GM21423 (cell line): ENCODE measurements around the gene HINT2.
A peak's percentile ranks its signal among the peaks of the same experiment; 100 is the strongest.

ENCODE experiments used
- ATAC-seq: cut with Tn5 transposase; IDR thresholded peaks from one replicate; pipeline ENCODE4 v1.9.1; 2021; ENCODE audit warnings: mild to moderate bottlenecking, moderate library complexity; ENCODE audit not compliant: unreplicated experiment

HINT2 gene

DNA sequence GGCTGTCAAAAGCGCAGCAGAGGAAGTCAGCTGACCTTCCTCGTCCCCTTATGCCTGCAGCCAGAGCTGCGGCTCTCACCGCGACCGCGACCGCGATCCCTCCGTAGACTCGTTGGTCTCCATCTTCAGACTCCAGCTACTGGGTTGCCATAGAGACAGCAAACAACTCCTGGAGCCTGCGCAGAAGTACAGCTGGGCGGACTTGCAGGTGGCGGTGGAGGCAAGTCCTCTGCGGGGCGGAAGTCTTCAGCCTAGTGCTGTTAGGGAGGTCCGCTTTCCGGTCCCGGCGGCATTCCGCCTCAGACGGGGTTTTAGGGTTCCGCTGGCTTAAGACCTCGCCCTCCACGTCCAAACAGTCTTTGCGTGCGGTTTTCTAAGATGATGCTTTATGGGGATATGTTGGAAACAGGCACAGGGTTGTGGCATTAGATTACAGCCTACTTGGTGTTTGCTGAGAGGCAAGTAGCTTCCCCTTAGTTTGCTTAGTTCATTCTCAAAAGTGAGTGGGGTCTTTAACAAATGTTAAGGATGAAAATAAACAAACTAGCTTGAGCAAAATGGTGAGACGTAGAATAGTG, 2.7 kb downstream of the HINT2 start, which contains the start of gene SPAG8:
Gene SPAG8, minus strand, starts transcription at position 238 of the 578 bp plus-strand sequence. Its CDS starts 115 bp downstream, at position 123.
- ATAC-seq = peak; percentile 67

DNA sequence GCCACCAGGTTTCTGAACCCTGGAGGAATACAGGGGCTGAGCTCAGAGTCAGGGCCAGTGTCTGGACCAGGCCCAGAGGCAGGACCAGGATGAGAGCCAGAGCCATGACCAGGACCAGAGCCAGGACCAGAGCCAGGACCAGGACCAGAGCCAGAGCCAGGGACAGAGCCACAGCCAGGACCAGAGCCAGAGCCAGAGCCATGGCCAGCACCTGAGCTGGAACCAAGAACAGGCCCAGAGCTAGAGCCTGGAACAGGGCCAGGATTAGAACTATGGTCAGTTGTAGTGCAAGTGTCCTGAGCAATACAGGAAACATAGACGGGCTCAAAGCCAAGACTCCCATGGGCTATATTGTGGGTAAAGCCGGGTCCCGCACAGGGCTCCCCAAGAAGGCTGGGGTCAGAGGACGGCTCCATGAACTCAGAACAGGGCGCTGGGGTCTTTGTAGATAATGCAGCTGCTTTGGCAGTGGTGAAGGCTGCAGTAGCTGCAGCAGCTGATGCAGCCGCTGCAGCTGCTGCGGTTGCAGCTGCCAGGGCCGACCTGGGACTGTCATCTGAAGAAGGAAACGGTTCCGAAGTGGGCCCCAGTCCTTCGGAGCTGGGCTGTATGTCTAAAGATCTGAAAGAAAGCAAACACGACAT, 3.3 kb downstream of the HINT2 start:
- ATAC-seq = no peak

DNA sequence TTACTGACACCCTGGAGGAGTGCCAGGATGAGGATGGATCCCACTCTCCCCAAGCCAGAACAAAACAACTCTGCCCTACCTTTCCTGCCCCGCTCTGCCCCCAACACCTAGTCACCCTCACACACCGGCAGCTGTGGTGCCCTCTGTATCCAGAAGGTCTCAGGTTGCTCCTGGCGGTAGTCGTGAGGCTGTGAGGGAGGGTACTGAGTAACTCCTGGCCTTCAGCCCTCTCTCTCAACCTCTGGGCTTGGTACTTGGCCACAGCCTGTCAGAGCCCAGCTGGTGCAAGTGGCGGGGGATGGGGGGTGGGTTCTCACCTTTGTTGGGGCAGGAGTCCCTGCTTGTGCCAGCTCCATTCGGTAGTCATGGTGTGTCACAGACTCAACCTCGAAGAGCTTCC, 4.7 kb downstream of the HINT2 start:
- no peak for ATAC-seq

DNA sequence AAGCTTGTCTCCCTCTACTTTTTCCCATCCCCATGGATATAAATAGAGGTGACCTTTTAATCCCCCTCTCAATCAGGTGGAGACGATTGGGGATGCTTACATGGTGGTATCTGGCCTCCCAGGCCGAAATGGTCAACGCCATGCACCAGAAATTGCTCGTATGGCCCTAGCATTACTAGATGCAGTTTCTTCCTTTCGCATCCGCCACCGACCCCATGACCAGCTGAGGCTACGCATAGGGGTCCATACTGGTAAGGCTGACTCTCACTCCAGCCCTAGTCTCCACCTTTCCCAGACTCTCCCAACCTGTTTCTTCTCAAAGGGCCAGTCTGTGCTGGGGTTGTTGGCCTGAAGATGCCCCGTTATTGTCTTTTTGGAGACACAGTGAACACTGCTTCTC, 6.4 kb downstream of the HINT2 start:
- ATAC-seq = no peak

DNA sequence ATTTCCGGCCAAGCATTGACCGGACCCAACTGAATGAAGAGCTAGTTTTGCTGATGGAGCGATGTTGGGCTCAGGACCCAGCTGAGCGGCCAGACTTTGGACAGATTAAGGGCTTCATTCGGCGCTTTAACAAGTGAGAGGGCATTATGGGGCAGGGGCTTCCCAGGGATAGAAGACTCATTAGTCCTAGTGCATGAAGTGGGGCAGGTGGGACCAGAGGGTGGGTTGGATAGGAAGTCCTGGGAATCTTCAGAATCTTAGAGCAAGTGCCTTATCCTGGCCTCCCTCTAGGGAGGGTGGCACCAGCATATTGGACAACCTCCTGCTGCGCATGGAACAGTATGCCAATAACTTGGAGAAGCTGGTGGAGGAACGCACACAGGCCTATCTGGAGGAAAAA, 8.7 kb downstream of the HINT2 start:
- no peak for ATAC-seq

DNA sequence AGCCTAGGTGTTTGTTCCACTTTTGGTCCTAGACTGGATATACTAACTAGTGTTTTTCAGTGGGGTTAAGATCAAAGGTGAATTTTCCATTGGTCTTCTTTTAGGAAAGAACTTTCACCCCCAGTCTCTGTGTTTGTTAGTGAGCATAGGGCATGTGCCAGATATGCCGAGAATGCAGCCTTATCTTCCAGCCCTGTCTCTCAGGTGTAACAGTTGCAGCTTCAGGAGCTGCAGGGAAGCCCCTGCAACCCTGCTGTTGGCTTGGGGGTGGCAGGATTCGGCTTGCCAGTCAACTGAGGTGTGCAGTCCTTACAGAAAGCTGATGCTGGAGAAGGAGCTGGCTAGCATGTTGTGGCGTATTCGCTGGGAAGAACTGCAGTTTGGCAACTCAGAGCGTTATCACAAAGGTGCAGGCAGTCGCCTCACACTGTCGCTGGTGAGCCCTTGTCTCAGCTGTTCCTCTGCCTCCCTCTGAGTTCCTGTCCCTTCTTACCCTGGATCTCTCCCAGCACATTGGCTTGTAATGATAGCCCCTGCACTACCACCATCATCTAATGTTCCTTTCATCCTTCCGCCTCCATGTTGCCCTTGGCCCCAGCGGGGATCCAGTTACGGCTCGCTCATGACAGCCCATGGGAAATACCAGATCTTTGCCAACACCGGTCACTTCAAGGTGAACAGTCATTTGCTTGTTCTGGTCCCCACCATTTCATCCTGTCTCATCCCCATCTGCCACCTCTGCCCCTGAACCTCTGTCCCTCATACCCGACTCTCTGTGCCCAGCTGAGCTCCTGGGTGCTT, 13.3 kb downstream of the HINT2 start:
- ATAC-seq = no peak

DNA sequence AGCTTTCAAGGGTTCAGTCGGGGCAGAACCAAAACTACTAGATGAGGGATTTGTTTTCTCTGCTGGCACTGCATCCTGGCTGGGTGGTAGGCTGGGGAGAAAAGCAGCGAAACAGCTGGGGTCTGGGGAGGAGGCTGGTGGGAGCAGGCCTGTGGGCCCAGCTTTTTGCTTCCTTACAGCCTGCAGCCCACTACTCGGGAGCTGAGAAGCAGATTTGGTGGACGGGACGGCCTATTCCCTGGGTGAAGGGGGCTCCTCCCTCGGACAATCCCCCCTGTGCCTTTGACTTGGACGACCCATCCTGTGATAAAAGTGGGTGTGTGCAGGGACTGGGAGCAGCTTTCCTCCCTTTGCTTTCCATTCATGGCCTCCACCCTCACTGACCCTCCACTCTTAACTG, 14.3 kb downstream of the HINT2 start:
- no peak for ATAC-seq

DNA sequence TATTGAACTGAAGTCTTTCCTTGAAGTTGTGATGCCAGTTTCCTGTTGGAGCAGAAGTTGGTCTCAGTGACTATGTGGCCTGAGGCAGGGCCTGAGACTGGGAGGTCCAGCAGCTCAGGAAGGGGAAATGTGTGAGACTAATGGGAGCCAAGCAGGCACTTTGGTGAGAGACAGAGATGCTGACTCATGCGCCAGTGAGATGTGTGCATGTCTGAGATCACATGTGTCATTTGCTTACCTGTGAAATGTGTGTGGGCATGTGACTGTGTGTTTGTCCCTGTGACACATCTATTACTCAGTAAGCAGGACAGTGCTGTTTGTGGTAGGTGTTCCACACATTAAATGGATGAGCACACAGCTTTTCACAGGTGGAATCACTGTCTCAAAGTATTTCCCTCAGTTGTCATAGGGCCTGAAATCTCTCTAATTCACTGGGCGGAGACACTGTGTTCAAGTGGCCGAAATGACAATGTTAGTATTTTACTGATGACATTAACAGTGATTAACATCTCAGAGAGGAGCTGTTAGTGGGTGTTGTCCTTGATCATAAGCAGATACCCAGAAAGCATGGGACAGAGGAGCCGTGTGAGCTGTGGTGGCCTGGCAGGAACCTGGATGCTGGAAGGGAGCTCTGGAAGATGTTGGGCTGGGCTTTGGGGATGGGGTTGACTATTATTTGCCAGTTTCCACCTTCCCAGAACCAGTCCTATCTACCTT, 16.0 kb downstream of the HINT2 start:
- ATAC-seq = no peak

DNA sequence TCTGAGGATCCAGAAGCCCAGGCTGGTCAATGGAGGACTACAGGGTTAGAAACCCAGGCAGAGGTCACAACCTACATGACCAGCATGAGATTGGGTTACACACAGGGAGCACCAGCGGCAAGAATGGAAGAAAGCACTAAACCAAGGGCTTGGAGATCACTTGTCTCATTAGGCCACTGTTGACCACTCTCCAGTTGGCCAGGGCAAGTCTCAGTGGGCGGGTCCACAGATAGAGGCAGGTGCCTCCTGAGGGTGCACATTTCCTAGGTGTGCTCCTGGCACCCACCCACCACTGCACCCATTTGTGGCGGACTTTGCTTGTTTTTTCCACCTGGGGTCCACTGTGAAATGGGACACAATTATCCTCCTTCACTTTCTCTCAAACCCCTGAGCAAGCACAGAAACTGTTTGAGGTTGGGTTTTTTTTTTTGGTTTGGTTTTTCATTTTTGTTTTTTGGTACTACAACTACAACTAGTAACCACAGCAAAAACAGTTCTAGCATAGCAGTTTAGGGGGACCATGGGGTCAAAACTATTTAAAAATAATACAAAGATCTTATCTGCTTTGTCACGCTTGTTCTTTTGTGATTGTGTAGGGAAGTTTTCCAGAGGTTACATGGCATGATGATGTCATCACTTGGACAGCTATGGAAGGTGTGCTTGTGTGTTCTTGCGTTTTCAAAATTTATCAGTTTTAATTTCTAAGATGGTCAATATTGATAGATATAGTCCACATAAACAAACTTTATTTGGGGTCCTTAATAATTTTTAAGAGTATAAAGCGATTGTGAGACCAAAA, 17.3 kb downstream of the HINT2 start:
- ATAC-seq = no peak

DNA sequence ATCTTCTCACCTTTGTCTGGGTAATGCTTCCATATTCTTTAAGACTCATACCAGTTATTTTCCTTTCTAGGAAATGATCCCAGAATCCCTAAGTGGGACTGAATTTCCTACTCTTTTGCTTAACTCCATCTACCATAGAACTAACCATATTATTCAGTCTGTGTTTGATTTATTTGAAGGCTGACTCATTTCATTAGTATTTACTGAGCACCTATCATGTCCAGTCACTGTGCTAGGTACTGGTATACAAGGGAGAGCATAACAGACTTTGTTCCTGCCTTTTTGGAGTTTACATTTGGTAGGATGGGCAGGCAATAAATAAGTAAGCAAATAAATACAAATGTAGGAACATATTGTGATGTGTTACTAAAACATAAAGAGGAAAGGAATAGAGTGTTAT, 19.1 kb downstream of the HINT2 start:
- no peak for ATAC-seq

DNA sequence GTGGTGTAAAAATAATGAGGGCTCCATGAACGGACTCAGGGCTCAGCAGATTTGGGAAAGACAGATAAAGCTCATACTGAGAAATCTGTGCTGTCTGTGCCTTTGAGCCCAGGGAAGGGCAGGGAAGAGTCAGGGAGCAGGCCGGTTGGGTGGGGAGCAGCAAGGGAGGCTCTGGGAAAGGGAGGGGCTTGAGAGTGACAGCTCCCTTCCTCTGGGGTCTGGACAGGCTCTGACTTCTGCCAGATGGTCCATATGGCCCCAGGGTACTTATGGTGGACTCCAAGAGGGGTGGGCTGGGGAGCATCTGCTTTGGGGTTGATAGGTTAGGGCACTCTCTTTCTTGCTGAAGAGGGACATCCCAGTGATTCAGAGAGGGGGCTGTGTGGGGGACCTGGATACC, 21.4 kb downstream of the HINT2 start:
- no peak for ATAC-seq

DNA sequence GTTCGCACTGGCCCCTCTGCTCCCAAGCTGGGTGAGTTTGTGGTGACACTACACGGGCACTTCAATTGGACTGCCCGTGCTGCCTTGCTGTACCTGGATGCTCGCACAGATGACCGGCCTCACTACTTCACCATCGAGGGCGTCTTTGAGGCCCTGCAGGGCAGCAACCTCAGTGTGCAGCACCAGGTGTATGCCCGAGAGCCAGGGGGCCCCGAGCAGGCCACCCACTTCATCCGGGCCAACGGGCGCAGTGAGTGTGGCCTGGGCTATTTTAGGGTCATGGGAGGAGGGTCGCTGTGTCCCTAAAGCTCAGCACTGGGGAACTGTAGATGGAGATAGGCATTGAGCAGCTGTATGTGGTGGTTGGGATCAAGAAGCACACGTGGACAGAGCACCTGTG, 22.0 kb downstream of the HINT2 start:
- no peak for ATAC-seq

DNA sequence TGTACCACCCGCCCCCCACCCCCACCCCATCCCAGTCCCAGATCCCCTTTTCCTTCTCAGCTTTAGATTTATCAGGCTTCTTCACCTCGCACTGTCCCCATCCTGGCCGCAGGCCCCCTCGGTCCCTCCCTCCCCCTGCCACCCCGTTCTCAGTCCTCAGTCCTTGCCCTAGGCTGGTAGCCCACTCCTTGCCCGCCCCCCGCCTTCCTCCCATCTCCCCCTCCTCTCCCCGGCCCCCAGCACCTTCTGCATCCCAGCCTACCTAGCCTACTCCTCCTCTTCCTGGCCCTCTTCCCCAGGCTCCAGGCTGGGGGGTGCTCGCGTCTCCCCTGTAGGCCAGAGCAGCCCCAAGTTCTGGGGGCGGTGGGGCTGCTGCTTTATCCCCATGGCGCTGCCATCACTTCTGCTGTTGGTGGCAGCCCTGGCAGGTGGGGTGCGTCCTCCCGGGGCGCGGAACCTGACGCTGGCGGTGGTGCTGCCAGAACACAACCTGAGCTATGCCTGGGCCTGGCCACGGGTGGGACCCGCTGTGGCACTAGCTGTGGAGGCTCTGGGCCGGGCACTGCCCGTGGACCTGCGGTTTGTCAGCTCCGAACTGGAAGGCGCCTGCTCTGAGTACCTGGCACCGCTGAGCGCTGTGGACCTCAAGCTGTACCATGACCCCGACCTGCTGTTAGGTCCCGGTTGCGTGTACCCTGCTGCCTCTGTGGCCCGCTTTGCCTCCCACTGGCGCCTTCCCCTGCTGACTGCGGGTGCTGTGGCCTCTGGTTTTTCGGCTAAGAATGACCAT, 22.6 kb downstream of the HINT2 start:
- no peak for ATAC-seq

DNA sequence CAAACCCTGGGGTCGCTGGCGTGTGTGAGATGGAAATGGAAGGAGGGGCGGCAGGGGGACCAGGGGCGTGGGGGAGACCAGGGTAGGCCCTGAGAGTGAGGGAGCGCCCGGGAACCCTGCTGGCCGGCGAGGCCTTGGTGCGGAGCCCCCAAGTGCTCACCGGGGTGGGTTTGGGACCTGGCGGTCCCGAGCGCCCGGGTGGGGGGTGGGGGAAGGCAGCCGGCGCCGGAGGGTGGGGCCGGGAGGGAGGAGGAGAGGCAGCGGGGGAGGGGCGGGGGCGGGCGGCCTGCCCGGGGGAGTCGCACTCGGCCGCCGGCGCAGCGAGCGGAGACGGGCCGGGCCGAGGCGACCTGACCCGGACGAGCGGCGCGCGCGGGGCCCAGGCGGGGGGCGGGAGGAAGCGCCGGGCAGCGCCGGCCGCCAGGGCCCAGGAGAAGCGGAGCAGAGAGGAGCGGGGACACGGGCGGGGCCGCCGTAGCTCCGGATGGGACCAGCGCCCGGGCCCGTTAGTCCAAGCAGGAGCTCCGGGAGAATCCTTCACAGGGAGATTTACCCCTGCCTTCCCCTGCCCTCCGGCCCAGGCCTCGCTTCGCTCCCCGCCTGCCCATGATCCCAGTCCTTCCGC, 23.4 kb downstream of the HINT2 start, which contains the start of gene NPR2:
Gene NPR2, plus strand, starts transcription at position 295 of the 625 bp plus-strand sequence. CDS start 818 bp downstream, outside the sequence.
- no peak for ATAC-seq

DNA sequence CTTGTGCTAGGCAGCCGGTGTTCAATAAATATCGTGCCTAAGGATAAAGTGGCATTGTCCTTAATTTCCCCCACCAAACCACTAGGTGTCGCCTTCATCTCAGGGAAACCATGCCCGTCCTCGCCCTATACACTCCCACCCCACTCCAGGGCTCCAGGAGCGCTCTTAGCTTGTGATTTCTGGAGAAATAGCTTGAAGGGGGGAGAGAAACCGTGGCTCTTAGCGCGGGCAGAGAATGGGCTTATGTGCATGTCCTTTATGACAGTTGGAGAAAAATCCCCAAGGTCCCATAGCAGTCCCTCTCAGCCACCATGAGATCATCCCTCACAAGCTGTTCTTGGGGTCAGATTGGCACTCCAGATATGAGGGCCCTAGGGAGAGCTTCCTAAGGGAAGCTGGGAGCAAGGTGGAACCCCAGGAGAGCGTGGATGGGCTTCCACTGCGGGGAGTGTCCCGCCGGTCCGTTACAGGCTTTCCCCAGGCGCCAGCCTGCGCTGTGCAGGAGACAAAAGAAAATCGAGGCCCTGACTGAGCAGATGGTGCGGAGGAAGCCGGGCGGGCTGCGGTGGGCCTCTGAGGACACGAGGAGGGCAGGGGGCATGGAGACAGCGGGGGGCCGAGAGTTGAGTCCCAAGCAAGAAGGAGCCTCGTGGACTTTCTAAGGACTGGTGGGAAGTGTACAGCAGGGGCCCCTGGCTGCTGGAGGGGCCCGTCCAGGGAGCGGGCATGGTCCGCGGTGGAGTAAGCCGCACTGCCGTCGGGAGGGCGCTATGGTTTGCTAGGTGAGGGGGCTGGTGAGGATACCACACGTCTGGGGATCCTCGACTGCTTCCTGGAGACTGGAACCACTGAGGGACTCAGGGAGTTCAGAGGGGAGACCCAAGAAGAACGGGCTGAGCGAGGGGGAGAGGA, 24.2 kb downstream of the HINT2 start:
- no peak for ATAC-seq

DNA sequence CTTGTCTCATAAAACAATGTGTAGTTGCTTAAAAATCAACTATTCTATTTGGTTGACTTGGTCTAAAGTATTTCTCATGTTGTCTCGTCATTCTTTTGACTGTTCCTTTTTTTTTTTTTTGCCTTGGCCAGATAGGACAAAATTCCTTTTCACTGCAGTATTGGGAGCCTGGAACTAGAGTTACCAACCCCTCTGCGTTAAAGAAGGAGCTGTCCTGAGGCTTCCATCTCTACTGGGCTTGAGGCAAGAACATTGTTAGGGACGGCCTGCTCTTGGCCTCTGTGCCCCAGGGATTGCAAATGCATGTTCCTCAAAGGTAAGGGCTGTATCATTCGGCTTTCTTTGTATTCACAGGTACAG, 24.8 kb downstream of the HINT2 start:
- no peak for ATAC-seq

DNA sequence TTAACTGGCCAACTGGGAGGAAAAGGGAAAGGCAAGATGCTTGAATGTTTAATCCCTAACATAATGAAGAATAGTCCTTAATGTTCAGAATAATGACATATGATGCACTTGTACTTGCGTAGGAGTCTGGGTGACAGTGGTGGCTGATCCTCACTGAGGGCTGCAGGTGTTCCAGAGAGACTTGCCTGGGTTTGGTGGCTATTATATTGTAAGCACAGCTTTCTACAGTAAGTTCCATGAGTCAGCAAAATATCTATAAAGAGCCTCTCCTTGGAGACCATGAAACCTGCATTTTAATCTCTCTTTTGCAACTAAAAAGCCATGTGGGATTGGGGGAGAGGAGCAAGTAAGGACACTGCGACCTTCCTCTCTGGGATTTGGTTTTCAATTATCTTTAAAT, 25.3 kb downstream of the HINT2 start:
- no peak for ATAC-seq

DNA sequence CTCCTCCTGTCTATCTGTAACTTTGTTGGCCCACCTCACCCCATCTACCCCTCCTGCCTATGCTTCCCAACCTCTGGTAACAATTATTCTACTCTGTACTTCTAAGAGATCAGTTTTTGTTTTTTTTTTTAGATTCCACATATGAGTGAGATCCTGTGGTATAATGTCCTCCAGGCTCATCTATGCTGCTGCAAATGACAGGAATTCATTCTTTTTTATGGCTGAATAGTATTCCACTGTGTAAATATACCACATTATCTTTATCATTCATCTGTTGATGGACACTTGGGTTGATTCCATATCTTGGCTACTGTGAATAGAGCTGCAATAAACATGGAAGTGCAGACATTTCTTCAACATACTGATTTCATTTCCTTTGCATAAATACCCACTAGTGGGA, 31.4 kb downstream of the HINT2 start:
- no peak for ATAC-seq
